PC-3 (cell line): ENCODE results near the gene SSBP2. TPM values are rescaled to one million over a fixed set of nuclear protein-coding genes. Genes with fewer than 3 reads are reported as not detected.

Experiments
- ATAC-seq: fragments of 200-7000 bp; cut with Tn5 transposase; 2 replicates; pipeline ENCODE4 v1.9.1; 2020; ENCODE audit warnings: mild to moderate bottlenecking, moderate library complexity
- Bru-seq: library from RNA; stranded (reverse); fragments of 400-500 nt; gene quantifications from one replicate; lab custom pipeline; 2021; lab: Mats Ljungman, UMichigan
- BruChase-seq, 2 experiments: library from RNA; stranded (reverse); fragments of 400-500 nt; gene quantifications; one replicate each; lab custom pipeline; 2021; lab: Mats Ljungman, UMichigan
- BruUV-seq: library from RNA; stranded (reverse); fragments of 400-500 nt; replicated peaks from 2 replicates; lab custom pipeline; 2021; lab: Mats Ljungman, UMichigan
- CTCF ChIA-PET: fragments of 300-600 bp; sonication (Branson Sonifier 250); formaldehyde crosslinking; loops from one replicate; lab custom pipeline; 2022; ENCODE audit warnings: antibody characterized with exemption; lab: Charles Lee
- POLR2A ChIA-PET: fragments of 300-600 bp; sonication (Branson Sonifier 250); formaldehyde crosslinking; loops from one replicate; lab custom pipeline; 2022; ENCODE audit warnings: antibody characterized with exemption; ENCODE audit not compliant: unreplicated experiment; lab: Charles Lee
- DNase-seq: peaks from one replicate; pipeline ENCODE4 v3.0.0-alpha.2; 2015
- H2AFZ ChIP-seq: fragments of 300-600 bp; sonication (generic); 2 replicates; pipeline ENCODE4 v1.6.0; 2016; ENCODE audit warnings: antibody characterized with exemption, low read length
- H3F3A ChIP-seq: fragments of 300-600 bp; sonication (generic); one replicate; pipeline ENCODE4 v1.6.0; 2017; ENCODE audit warnings: antibody characterized with exemption, low read length, control low read depth, mild to moderate bottlenecking; ENCODE audit not compliant: unreplicated experiment
- H3K27ac ChIP-seq: fragments of 300-600 bp; sonication (generic); 2 replicates; pipeline ENCODE4 v1.5.1; 2016; ENCODE audit warnings: mild to moderate bottlenecking, low read length
- H3K27me3 ChIP-seq: fragments of 300-600 bp; sonication (generic); 2 replicates; pipeline ENCODE4 v1.6.1; 2016; ENCODE audit warnings: low read length, mixed read lengths
- H3K36me3 ChIP-seq: fragments of 300-600 bp; sonication (generic); 2 replicates; pipeline ENCODE4 v1.6.1; 2016; ENCODE audit warnings: low read depth, mixed run types, low read length, mixed read lengths
- H3K4me1 ChIP-seq: fragments of 300-600 bp; sonication (generic); 2 replicates; pipeline ENCODE4 v1.5.1; 2016; ENCODE audit warnings: low read length; ENCODE audit not compliant: insufficient read depth
- H3K4me2 ChIP-seq: fragments of 300-600 bp; sonication (generic); 2 replicates; pipeline ENCODE4 v1.6.0; 2016; ENCODE audit warnings: low read length
- H3K4me3 ChIP-seq: fragments of 300-600 bp; sonication (generic); 2 replicates; pipeline ENCODE4 v1.5.1; 2016; ENCODE audit warnings: mild to moderate bottlenecking, low read length, mixed read lengths
- H3K79me2 ChIP-seq: fragments of 300-600 bp; sonication (generic); 2 replicates; pipeline ENCODE4 v1.6.1; 2017; ENCODE audit warnings: low read length, mixed read lengths
- H3K9ac ChIP-seq: fragments of 300-600 bp; sonication (generic); 2 replicates; pipeline ENCODE4 v1.6.0; 2016; ENCODE audit warnings: mild to moderate bottlenecking, low read length
- H3K9me2 ChIP-seq: fragments of 300-600 bp; sonication (generic); replicated peaks from 2 replicates; pipeline ENCODE4 v1.6.1; 2016; ENCODE audit warnings: mixed run types, low read length, mixed read lengths
- H3K9me3 ChIP-seq: fragments of 300-600 bp; sonication (generic); 2 replicates; pipeline ENCODE4 v1.6.1; 2016; ENCODE audit warnings: low read length, mixed read lengths
- H4K20me1 ChIP-seq: fragments of 300-600 bp; sonication (generic); 2 replicates; pipeline ENCODE4 v1.6.1; 2016; ENCODE audit warnings: low read length, mixed read lengths
- CTCF ChIP-seq: fragments of 300-600 bp; sonication (generic); conservative IDR thresholded peaks from 2 replicates; pipeline ENCODE4 v1.5.1; 2017; ENCODE audit warnings: antibody characterized with exemption, low read depth, mild to moderate bottlenecking, low read length
- EZH2 ChIP-seq: fragments of 300-600 bp; sonication (generic); IDR thresholded peaks from one replicate; pipeline ENCODE4 v1.6.1; 2017; ENCODE audit warnings: antibody characterized with exemption, mild to moderate bottlenecking, low read length; ENCODE audit not compliant: unreplicated experiment
- EZH2phosphoT487 ChIP-seq: fragments of 300-600 bp; sonication (generic); IDR thresholded peaks from 2 replicates; pipeline ENCODE4 v1.6.1; 2018; ENCODE audit warnings: mild to moderate bottlenecking, antibody characterized with exemption, low read length, borderline replicate concordance
- intact Hi-C: fragments of 100-400 bp; cut with micrococcal nuclease; formaldehyde crosslinking; loops from 2 replicates; pipeline ENCODE4 v1.9.0; 2023
- long read RNA-seq: library from polyadenylated mRNA; unstranded; transcript quantifications from one replicate; pipeline ENCODE4 v2.0.0, GENCODE V29; 2021; ENCODE audit not compliant: unreplicated experiment
- total RNA-seq: library from RNA; depleted of rRNA; stranded (reverse); fragments of >200 nt; gene quantifications from 2 replicates; pipeline ENCODE4 v1.2.3, GENCODE V29; 2014; rRNA removed

Gene SSBP2
- total RNA-seq (5.8 and 9.0 TPM in 2 replicates), Bru-seq, nascent RNA (percentile 63 among the genes with signal in this experiment), BruChase-seq, experiment 1, labeled RNA remaining after a 6-hour chase (percentile 48 among the genes with signal in this experiment), BruChase-seq, experiment 2, labeled RNA remaining after a 2-hour chase (percentile 60 among the genes with signal in this experiment)
- long read RNA-seq, full-length matches to known transcripts, result 6 of 23 reads
- long read RNA-seq, partial matches to known transcripts, result 5 of 23 reads
- long read RNA-seq, other reads (novel, unspliced or antisense), result 12 of 23 reads

DNA sequence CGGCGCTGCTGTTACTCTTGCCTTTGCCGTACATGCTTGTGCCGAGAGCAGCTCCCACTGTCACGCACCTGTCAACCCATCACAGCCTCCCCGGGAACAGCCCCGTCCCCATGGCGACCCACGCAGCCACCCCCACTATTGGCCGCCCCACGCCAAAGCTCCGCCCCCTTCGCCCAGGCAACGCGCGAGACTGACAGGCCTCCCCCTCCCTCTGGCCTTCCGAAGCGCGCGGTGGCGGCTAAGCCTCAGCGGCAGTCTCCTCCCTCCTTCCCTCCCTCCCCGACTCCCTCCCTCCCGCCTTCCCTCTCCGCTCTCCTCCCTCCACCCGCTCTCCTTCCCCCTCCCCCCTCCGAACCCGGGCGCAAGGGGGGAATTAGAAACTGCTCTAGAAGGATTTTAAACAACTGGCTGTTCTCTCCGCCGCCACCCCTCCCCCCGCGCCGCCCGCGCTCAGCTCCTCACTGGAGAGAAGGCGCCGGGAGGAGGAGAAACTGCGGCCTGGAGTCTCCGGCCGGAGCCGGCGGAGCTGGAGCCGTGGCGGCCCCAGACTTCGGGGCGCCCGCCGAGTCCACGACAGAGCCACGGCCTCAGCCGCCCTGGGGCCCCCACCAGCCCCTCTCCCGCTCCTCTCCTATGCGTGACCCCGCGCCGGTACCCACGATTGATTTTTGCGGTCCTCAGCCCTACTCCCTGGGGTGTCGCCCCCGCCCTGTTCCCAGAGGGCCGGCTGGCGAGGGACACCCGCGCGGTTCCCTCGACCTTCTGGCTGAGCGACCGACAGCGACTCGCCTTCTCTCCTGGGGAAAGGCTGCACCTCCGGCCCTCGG is at the start of gene SSBP2:
TSS of gene SSBP2 (minus strand) at position 89 of the 827 bp plus-strand sequence. CDS start at position 34, 55 bp downstream.
- no peaks in the 10 kb centered on the region for H3K36me3 ChIP-seq
- H3K79me2 ChIP-seq, result no peaks in the 10 kb centered on the region
- H3K9me3 ChIP-seq, result no peaks in the 10 kb centered on the region
- peak within 1 kb of the TSS; percentile 86 for H3K4me2 ChIP-seq
- ChIA-PET POLR2A (interaction anchor here (0.6 to 1.0 kb wide), 3 partner anchors 100 to 615 kb away, joined by 4 to 9 read pairs (median 5); no protein-coding TSS in a partner anchor), CTCF (interaction anchor here (0.7 to 1.7 kb wide), 4 partner anchors 18 to 418 kb away, joined by 5 to 13 read pairs (median 10); no protein-coding TSS in a partner anchor)
- H4K20me1 ChIP-seq, result no peaks in the 10 kb centered on the region
- ATAC-seq (peak; percentile 88), DNase-seq (peak; percentile 96)
- peak within 1 kb of the TSS; percentile 81 for H3K4me3 ChIP-seq
- peaks cover 18% of the 10 kb centered on the region for H3K4me1 ChIP-seq
- peaks cover 14% of the 10 kb centered on the region; the same call in 1 of the 2 replicates for H3K27me3 ChIP-seq
- intact Hi-C loops, result loop anchor here (1.0 to 5.0 kb wide), 6 partner anchors 100 to 449 kb away; partner anchors contain the start of gene ZCCHC9
- peak within 1 kb of the TSS; percentile 87 for H3K9ac ChIP-seq
- no peaks in the 10 kb centered on the region for H3F3A ChIP-seq
- peak within 1 kb of the TSS; percentile 65 for H3K27ac ChIP-seq
- no TSS peak for BruUV-seq
- H3K9me2 ChIP-seq, result no peaks in the 10 kb centered on the region
- H2AFZ ChIP-seq, result peak within 1 kb of the TSS; percentile 90
- TF ChIP-seq CTCF (no peak), EZH2 (no peak), EZH2phosphoT487 (no peak)

DNA sequence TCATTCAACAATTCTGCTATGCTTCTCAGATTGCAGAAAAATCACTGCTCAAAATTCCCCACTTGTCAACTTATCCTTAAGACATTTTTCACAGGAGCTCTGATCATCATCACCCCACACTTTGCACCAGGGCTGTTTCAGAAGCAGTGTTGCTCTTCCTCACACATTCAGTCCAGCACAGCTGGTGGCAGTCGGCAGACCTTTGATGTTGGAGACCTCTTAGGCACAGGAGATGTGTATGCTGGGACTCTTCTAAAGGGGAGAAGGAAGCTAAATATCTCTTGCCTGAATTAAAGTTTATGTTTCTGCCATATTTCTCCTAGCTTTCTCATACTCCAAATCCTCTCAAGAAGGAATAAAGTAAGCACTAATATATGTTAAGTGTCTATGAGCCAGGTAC is 44.8 kb upstream of the SSBP2 start:
- no peaks in the 10 kb centered on the region for H3K9me2 ChIP-seq
- H3K4me1 ChIP-seq, result no peaks in the 10 kb centered on the region
- H3K27ac ChIP-seq, result no peak overlapping the region
- no peak overlapping the region for H3K4me3 ChIP-seq
- no peak for TF ChIP-seq EZH2
- TF ChIP-seq CTCF, result no peak
- H4K20me1 ChIP-seq, result no peaks in the 10 kb centered on the region
- no TSS peak for BruUV-seq
- H3K27me3 ChIP-seq, result no peaks in the 10 kb centered on the region
- ATAC-seq (no peak), DNase-seq (no peak)
- H3K9ac ChIP-seq, result no peak overlapping the region
- no peaks in the 10 kb centered on the region for H3K36me3 ChIP-seq
- no peaks in the 10 kb centered on the region for H3K9me3 ChIP-seq
- intact Hi-C loops, result no loop called here
- H3K4me2 ChIP-seq, result no peak overlapping the region
- no peaks in the 10 kb centered on the region for H3F3A ChIP-seq
- H2AFZ ChIP-seq, result no peak overlapping the region
- ChIA-PET CTCF (no interaction called here), POLR2A (no interaction called here)
- H3K79me2 ChIP-seq, result no peaks in the 10 kb centered on the region
